ENCODE data around the gene CREB3L1.

Gene CREB3L1, protein sequence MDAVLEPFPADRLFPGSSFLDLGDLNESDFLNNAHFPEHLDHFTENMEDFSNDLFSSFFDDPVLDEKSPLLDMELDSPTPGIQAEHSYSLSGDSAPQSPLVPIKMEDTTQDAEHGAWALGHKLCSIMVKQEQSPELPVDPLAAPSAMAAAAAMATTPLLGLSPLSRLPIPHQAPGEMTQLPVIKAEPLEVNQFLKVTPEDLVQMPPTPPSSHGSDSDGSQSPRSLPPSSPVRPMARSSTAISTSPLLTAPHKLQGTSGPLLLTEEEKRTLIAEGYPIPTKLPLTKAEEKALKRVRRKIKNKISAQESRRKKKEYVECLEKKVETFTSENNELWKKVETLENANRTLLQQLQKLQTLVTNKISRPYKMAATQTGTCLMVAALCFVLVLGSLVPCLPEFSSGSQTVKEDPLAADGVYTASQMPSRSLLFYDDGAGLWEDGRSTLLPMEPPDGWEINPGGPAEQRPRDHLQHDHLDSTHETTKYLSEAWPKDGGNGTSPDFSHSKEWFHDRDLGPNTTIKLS

DNA sequence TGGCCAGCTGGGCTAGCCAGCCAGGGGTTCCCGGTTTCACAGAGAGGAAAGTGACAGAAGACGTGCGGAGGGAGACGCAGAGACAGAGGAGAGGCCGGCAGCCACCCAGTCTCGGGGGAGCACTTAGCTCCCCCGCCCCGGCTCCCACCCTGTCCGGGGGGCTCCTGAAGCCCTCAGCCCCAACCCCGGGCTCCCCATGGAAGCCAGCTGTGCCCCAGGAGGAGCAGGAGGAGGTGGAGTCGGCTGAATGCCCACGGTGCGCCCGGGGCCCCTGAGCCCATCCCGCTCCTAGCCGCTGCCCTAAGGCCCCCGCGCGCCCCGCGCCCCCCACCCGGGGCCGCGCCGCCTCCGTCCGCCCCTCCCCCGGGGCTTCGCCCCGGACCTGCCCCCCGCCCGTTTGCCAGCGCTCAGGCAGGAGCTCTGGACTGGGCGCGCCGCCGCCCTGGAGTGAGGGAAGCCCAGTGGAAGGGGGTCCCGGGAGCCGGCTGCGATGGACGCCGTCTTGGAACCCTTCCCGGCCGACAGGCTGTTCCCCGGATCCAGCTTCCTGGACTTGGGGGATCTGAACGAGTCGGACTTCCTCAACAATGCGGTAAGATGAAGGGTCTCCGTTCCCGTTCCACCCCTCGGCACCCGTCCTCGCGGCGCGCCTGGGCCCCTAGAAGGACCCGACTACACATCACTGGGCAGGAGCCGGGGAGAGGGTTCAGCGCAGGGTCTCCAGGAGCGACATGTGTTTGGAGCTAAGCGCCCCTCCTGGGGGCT, at the start of gene CREB3L1:
Gene CREB3L1, plus strand, starts transcription at position 41 of the 765 bp plus-strand sequence. Its CDS starts 450 bp downstream, at position 491.
- H3K4me3 ChIP-seq (ENCODE audit: low read length), result peak within 1 kb of the TSS; percentile 99
- TF ChIP-seq, protein P1, sequence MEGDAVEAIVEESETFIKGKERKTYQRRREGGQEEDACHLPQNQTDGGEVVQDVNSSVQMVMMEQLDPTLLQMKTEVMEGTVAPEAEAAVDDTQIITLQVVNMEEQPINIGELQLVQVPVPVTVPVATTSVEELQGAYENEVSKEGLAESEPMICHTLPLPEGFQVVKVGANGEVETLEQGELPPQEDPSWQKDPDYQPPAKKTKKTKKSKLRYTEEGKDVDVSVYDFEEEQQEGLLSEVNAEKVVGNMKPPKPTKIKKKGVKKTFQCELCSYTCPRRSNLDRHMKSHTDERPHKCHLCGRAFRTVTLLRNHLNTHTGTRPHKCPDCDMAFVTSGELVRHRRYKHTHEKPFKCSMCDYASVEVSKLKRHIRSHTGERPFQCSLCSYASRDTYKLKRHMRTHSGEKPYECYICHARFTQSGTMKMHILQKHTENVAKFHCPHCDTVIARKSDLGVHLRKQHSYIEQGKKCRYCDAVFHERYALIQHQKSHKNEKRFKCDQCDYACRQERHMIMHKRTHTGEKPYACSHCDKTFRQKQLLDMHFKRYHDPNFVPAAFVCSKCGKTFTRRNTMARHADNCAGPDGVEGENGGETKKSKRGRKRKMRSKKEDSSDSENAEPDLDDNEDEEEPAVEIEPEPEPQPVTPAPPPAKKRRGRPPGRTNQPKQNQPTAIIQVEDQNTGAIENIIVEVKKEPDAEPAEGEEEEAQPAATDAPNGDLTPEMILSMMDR (conservative IDR thresholded peaks at IDR 0.05; ENCODE audit: low read length), result no peak

DNA sequence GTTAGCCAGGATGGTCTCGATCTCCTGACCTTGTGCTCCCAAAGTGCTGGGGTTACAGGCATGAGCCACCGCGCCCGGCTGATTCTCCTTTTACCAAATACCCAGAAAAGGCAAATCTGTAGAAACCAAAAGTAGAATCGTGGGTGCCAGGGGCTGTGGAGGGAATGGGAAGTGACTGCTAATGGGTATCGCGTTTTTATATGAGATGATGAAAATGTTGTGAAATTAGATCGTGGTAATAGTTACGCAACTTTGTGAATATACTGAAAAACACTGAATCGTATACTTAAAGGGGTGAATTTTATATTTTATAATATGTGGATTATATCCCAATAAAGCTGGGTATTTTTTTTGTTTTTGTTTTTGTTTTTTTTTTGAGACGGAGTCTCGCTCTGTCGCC, 48.2 kb upstream of the CREB3L1 start:
- no peak overlapping the region for H3K4me3 ChIP-seq (ENCODE audit: low read length)
- TF ChIP-seq, protein P1 (conservative IDR thresholded peaks at IDR 0.05; ENCODE audit: low read length), result no peak
- no peak for DNase-seq (ENCODE audit: low read depth)

More for the DNA sequence above, at the start of gene CREB3L1:
- peak; percentile 67 for DNase-seq (ENCODE audit: low read depth)

DNA sequence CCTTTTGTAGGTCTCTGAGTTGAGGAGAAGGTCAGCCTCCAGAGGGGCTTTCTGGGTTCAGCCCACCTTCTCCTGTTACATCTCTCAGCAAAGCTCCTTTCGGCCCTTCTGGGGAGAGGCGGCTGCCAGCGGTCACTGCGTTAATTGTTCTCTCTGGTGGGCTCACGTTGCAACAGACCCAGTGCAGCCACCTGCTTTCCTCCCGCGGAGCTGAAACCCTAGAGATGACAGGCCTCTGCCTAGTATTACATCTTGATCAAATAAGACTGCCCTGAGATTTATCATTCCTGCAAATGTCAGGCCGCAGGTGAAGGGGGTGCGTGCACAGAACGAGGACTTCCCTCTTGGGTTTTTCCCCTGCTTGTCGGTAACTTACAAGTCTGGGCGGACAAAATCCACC, 43.2 kb upstream of the CREB3L1 start:
- TF ChIP-seq, protein P1 (conservative IDR thresholded peaks at IDR 0.05; ENCODE audit: low read length), result no peak
- no peak overlapping the region for H3K4me3 ChIP-seq (ENCODE audit: low read length)
- no peak for DNase-seq (ENCODE audit: low read depth)

DNA sequence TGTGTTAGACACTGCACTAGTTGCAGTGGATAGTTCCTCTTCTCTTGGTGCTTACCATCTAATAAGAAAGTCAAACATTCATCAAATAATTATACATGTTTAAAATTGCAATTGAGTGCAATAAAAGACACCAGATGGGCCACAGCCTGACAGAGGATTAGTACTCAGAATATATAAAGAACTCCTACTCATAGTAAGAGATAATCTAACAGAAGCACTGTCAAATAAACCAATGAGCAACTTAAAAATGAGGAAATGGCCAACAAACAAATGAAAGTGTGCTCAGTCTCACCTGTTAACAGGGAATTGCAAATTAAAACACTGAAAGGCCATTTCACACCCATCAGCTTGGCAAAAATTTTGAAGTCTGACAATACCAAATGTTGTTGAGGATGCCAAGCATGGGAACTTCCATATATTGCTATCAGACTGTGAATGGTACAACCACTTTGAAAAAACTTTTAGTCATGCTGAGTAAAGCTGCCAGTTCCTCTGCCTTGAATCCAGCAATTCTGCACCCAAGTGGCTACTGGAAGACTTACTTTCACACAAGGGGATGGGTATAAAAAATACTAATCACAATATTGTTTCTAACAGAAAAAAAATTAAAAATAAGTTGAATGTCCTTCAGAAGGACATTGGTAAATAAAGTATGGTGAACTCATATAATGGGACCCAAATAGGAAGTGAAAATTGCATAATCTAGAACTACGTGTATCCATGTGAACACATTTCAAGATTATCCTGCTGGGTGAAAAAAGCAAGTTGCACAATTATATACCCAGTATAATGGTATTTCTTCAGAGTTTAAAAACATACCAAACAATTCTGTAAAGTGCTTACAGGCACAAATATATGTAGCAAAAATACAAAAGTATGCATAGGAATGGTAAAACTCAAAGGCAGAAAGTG, 41.4 kb upstream of the CREB3L1 start:
- TF ChIP-seq, protein P1 (conservative IDR thresholded peaks at IDR 0.05; ENCODE audit: low read length), result no peak
- peak; percentile 27 for DNase-seq (ENCODE audit: low read depth)
- H3K4me3 ChIP-seq (ENCODE audit: low read length), result no peak overlapping the region

DNA sequence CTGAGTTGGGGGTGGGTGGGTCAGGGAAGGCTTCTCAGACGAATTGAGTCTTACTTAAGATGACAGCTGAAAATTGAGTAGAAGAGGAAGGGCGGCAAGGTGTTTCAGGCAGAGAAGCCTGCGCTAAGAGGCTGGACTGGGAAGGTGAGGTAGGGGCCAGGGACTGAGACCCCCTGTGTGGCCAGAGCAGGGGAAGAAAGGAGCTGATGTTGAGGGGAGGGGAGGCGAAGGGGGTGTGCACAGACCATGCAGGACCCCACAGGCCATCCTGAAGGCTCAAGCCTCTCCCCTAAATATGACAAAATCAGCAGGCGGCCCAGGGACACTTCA, 40.6 kb upstream of the CREB3L1 start:
- no peak overlapping the region for H3K4me3 ChIP-seq (ENCODE audit: low read length)
- no peak for DNase-seq (ENCODE audit: low read depth)

More for the DNA sequence above, 40.6 kb upstream of the CREB3L1 start:
- TF ChIP-seq, protein P1 (conservative IDR thresholded peaks at IDR 0.05; ENCODE audit: low read length), result no peak
